GM10266 (cell line): ENCODE results near the gene PHAF1.

Source experiments
- DNase-seq: peaks from one replicate; pipeline ENCODE4 v3.0.0; 2012; ENCODE audit errors: extremely low spot score
- CTCF ChIP-seq: IDR thresholded peaks from 2 replicates; pipeline ENCODE4 v1.5.1; 2012; ENCODE audit warnings: mild to moderate bottlenecking, low read depth; ENCODE audit not compliant: control insufficient read depth, insufficient read depth; ENCODE audit errors: missing control alignments

Gene PHAF1

GRCh38 chr16:67183627-67184452, 74.1 kb downstream of the PHAF1 start, which contains the start of gene MATCAP1:
MATCAP1 (minus strand) TSS chr16:67183963; CDS start chr16:67180610, 3,353 bp downstream.
- DNase-seq = peak; percentile 100
- TF ChIP-seq CTCF = no peak

GRCh38 chr16:67184453-67184994, 74.8 kb downstream of the PHAF1 start:
- TF ChIP-seq CTCF = no peak
- DNase-seq = no peak

GRCh38 chr16:67184995-67185650, 75.4 kb downstream of the PHAF1 start:
- peak; percentile 88 for DNase-seq
- peak; percentile 89 for TF ChIP-seq CTCF

- DNase-seq = no peak
- no peak for TF ChIP-seq CTCF
Observed at GRCh38 chr16:67185651-67186134, 76.0 kb downstream of the PHAF1 start.

GRCh38 chr16:67186550-67186950, 76.8 kb downstream of the PHAF1 start:
- DNase-seq = no peak
- no peak for TF ChIP-seq CTCF

- no peak for DNase-seq
- TF ChIP-seq CTCF = no peak
Observed at GRCh38 chr16:67187175-67187890, 77.6 kb downstream of the PHAF1 start.
